ENCODE results near the gene PRORP.
"Not testable (repeated sequence)": the region's sequence is repeated elsewhere in the genome, so short reads cannot be mapped to it uniquely, and the experiment has no call there.

PRORP gene

DNA sequence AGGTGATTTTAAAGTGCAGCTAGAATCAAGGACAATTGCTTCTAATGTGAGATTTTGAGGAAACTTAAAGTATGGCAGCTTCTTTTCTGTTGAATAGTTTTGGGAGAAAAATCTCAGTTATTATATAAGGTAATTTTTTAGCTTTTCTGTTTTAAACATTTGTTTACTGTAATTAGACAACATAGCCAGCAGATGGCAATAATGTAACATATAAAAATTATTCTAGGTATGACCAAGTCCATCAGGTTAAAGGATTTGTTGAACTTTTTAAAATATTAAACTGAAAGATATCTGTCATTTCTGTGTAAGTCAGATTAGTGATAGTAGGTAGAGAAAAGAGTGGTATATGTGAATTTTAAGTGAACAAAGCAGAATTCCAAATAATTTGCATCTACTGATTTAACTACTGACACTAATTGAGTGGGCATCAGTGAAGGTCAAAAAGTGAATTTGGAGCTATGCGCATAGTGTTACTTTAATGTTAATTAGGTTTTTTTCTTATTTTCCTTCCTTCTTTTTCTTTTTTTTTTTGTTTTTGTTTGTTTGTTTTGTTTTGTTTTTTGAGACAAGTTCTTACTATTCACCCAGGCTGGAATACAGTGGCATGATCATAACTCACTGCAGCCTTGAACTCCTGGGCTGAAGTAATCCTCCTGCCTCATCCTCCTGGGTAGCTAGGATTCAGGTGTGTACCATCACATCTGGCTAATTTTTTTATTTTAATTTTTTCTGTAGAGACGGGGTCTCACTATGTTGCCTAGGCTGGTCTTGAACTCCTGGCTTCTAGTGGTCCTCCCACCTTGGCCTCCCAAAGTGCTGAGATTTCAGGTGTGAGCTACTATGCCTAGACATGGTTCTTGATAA lies 18.6 kb downstream of the PRORP start:
- DNase-seq: peak; percentile 46

- no peak for DNase-seq
These were observed 21.7 kb downstream of the PRORP start for GRCh38 chr14:35144029-35144428.

DNA sequence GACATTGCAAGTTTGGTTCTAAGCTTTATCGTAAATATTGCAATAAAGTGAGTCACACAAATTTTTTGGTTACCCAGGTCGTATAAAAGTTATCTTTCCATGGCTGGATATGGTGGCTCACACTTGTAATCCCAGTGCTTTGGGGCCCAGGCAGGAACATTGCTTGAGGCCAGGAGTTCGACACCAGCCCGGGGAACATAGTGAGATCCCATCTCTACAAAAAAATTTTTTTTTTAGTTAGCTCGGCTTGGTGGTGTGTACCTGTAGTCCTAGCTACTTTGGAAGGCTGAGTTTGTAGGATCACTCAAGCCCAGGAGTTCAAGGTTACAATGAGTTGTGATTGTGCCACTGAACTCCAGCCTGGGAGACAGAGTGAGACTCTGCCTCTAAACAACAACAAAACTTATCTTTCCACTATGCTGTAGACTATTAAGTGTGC lies 24.4 kb downstream of the PRORP start:
- no peak for DNase-seq

DNA sequence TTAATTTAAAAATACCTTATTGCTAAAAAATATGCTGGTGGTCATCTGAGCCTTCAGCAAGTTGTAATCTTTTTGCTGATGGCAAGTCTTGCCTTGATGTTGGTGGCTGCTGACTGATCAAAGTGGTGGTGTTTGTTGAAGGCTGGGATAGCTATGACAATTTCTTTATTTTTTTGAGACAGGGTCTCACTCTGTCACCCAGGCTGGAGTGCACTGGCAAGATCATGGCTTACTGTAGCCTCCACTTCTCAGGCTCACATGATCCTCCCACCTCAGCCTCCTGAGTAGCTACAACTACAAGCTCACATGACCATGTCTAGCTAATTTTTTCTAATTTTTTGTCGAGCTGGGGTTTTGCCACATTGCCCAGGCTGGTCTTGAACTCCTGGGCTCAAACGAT lies 24.8 kb downstream of the PRORP start:
- DNase-seq: no peak

GRCh38 chr14:35147711-35148110 lies 25.4 kb downstream of the PRORP start:
- no peak for DNase-seq

DNA sequence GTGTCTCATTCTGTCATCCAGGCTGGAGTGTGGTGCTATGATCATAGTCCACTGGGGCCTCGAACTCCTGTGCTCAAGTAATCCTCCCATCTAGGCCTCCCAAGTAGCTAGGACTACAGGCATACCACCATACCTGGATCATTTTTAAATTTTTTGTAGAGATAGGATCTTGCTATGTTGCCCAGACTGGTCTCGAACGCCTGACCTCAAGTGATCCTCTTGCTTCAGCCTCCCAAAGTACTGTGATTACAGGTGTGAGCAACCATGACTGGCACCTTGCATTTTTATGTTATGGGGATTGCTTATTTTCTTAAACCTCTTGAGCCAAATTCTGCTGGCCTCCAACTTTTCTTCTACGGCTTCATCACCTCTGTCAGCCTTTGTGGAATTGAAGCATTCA lies 26.9 kb downstream of the PRORP start:
- no peak for DNase-seq

DNA sequence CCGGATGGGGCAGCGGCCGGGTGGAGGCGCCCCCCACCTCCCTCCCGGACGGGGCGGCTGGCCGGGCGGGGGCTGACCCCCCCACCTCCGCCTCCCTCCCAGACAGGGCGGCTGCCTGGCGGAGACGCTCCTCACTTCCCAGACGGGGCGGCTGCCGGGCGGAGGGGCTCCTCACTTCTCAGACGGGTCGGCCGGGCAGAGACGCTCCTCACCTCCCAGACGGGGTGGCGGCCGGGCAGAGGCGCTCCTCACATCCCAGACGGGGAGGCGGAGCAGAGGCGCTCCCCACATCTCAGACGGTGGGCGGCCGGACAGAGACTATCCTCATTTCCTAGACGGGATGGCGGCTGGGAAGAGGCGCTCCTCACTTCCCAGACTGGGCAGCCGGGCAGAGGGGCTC lies 30.2 kb downstream of the PRORP start:
- DNase-seq: not testable (repeated sequence)

GRCh38 chr14:35154016-35154415 lies 31.7 kb downstream of the PRORP start:
- no peak for DNase-seq

- DNase-seq: no peak
These were observed 33.6 kb downstream of the PRORP start for GRCh38 chr14:35155962-35156361.

DNA sequence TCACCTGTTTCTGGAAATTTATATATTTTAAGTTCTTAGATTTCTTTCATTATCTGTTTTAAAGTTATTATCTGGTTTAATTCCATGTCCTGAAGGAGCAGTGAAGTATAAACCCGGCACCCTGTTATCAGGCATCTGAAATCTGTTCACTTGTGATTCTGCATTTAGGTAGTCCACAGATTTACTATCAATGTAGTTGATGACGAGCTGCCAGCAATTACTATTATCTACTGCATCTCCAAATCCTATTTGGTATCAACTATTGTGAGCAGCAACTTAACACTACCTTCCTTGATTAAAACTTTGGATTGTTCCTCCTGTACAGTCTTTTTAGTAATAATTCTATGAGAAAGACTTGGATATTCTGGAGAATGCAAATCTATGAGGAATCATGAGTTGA lies 36.1 kb downstream of the PRORP start:
- DNase-seq: no peak

- DNase-seq: no peak
These were observed 36.8 kb downstream of the PRORP start for GRCh38 chr14:35158951-35159653.

GRCh38 chr14:35159742-35160409 lies 37.5 kb downstream of the PRORP start:
- DNase-seq: no peak

DNA sequence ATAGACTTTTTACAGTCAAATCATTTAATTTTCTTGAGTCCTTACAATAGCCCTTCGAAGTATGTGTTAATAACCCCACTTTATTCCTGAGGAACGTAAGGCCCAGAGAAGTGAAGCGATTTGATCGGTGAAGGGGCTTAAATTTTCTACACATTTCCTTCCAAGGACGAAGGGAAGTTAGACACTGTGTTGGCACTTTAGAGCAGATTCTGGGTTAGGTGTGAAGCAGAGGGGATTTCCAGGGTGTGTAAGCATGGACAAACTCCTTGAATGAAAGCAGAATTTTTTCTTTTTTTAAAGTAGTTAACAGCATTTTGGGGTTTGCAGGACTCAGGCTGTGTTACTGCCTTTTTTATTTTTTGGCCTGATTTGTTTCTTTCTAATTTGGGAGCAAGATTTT lies 38.9 kb downstream of the PRORP start:
- DNase-seq: no peak

DNA sequence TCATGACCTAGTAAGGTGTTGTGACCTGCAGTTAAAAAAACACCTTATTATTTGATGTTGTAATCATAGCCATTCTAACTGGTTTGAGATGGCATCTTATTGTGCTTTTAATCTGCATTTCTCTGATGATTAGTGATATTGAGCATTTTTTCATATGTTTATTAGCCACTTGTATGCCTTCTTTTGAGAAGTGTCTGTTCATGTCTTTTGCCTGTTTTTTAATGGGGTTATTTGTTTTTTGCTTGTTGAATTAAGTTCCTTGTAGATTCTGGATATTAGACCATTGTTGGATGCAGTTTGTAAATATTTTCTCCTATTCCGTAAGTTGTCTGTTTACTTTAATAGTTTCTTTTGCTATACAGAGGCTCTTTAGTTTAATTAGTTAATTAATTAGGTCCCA lies 41.0 kb downstream of the PRORP start:
- DNase-seq: no peak

- DNase-seq: no peak
These were observed 42.5 kb downstream of the PRORP start for GRCh38 chr14:35164849-35165248.

GRCh38 chr14:35167496-35167895 lies 45.1 kb downstream of the PRORP start:
- DNase-seq: no peak

All from NCI-H1417 treated with DMSO at 0.1 percent for 48 hours (cell line).